Measurements from ENCODE around the gene LMTK3. TPM values are rescaled to one million over a fixed set of nuclear protein-coding genes. Genes with fewer than 3 reads are reported as not detected.
"Not testable (repeated sequence)": the region's sequence is repeated elsewhere in the genome, so short reads cannot be mapped to it uniquely, and the experiment has no call there.

Gene LMTK3
- total RNA-seq, 1 donor from 2014 or later: 0.43 TPM

GRCh38 chr19:48539503-48540096 lies 28.0 kb upstream of the LMTK3 start:
- DNase-seq (ENCODE audit: low spot score) (no peak), ATAC-seq (no peak)

GRCh38 chr19:48538057-48538456 lies 26.4 kb upstream of the LMTK3 start:
- not testable (repeated sequence) for ATAC-seq; DNase-seq (ENCODE audit: low spot score)

DNA sequence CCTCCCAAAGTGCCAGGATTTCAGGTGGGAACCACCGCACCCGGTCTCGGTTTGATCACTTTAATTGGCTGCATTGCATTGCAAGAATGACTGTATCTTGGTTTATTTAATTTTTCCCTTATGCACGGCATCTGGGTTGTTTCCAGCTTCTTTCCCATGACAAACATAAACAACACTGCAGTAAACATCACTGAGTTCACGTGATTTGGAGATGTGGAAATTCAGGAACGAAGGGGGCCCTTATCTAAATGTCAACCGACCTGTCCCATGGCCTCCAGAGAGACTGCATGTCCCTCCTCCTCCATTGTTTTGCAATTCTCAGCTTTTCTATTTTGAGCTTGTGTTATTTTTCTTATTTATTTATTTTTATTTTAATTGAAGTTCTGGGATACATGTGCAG lies 25.9 kb upstream of the LMTK3 start:
- DNase-seq (ENCODE audit: low spot score) (no peak), ATAC-seq (no peak)

GRCh38 chr19:48533770-48534169 lies 22.1 kb upstream of the LMTK3 start:
- ATAC-seq (no peak), DNase-seq (ENCODE audit: low spot score) (no peak)

DNA sequence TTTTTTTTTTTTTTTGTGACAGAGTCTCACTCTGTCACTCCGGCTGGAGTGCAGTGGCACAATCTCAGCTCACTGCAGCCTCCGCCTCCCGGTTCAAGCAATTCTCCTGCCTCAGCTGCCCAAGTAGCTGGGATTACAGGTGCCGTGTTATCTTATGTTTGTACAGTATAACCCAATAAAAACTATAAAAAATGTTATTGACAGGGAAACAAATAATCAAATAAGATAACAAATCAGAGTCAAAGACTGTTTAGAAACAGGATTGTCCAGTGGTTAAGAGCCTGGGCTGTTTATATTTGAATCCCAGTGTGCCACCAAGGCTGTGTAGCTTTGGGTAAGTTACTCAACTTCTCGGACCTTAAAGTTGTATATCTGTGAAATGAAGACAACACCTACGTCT lies 19.1 kb upstream of the LMTK3 start:
- ATAC-seq: no peak

DNA sequence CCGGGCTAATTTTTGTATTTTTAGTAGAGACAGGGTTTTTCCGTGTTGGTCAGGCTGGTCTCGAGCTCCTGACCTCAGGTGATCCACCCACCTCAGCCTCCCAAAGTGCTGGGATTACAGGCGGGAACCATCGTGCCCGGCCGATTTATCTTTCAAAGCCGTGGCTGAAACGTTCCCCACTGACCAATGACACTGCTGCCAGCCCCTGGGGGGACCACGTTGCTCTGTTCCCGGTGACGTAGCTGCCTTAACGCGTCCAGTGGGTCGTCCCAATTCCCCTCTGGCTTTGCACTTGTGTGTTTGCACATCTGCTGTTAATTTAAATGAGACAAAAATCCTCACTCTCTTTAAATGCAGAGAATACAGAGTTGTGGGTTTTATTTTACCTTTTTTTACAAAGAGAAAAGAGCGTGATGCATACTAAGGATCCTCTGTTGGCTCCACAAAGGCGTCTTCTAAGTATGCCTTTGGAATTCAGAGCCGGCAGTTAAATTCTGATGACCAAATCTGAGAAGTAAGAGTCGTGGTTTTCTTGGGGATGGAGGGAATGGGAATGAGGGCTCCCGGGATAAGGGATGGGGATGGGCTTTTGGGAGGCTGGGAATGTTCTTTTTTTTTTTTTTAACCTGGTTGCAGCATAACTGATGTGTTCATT lies 18.6 kb upstream of the LMTK3 start:
- DNase-seq (ENCODE audit: low spot score) (no peak), ATAC-seq (no peak)

More for the DNA sequence above, 19.1 kb upstream of the LMTK3 start:
- DNase-seq (ENCODE audit: low spot score): no peak

- no peak for ATAC-seq
- DNase-seq (ENCODE audit: low spot score): no peak
Measured at GRCh38 chr19:48529156-48529555, 17.5 kb upstream of the LMTK3 start.

GRCh38 chr19:48524732-48525131 lies 13.1 kb upstream of the LMTK3 start:
- ATAC-seq (no peak), DNase-seq (ENCODE audit: low spot score) (no peak)

GRCh38 chr19:48524221-48524620 lies 12.6 kb upstream of the LMTK3 start:
- DNase-seq (ENCODE audit: low spot score): no peak
- no peak for ATAC-seq

DNA sequence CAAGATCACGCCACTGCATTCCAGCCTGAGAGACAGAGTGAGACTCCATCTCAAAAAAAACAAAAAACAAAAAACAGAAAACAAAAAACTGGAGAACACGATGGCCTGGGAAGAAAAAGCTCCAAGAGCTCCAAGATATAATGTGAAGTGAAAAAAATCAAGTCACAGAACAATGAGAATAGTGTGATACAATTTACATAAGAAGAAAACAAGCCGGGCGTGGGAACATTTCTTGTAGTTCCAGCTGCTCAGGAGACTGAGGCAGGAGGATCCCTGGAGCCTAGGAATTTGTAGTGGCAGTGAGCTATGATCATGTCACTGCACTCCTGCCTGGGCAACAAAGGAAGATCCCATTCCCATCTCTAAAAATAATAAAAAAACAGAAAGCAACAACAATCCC lies 8.5 kb upstream of the LMTK3 start:
- ATAC-seq: no peak

GRCh38 chr19:48519426-48519825 lies 7.8 kb upstream of the LMTK3 start:
- ATAC-seq; DNase-seq (ENCODE audit: low spot score): not testable (repeated sequence)

More for the DNA sequence above, 8.5 kb upstream of the LMTK3 start:
- no peak for DNase-seq (ENCODE audit: low spot score)

- no peak for ATAC-seq
- no peak for DNase-seq (ENCODE audit: low spot score)
Measured at GRCh38 chr19:48518207-48518606, 6.6 kb upstream of the LMTK3 start.

- ATAC-seq: no peak
- no peak for DNase-seq (ENCODE audit: low spot score)
Measured at GRCh38 chr19:48516536-48516935, 4.9 kb upstream of the LMTK3 start.

DNA sequence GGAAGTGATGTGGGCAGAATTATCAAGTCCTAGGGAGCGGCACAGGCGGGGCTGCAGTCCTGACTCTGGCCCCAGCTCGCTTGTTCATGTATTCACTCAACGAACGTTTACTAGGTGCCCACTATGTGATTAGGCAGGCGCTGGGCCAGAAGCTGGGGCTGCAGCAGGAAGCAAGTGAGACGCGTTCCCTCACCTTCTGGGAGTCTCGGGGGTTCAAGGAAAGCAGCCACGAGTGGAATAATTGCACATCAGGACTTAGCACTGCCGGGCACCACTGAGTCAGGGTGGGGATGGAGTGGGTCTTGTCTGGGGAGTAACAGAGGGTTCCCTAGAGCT lies 2.5 kb upstream of the LMTK3 start:
- no peak for DNase-seq (ENCODE audit: low spot score)
- ATAC-seq: no peak

DNA sequence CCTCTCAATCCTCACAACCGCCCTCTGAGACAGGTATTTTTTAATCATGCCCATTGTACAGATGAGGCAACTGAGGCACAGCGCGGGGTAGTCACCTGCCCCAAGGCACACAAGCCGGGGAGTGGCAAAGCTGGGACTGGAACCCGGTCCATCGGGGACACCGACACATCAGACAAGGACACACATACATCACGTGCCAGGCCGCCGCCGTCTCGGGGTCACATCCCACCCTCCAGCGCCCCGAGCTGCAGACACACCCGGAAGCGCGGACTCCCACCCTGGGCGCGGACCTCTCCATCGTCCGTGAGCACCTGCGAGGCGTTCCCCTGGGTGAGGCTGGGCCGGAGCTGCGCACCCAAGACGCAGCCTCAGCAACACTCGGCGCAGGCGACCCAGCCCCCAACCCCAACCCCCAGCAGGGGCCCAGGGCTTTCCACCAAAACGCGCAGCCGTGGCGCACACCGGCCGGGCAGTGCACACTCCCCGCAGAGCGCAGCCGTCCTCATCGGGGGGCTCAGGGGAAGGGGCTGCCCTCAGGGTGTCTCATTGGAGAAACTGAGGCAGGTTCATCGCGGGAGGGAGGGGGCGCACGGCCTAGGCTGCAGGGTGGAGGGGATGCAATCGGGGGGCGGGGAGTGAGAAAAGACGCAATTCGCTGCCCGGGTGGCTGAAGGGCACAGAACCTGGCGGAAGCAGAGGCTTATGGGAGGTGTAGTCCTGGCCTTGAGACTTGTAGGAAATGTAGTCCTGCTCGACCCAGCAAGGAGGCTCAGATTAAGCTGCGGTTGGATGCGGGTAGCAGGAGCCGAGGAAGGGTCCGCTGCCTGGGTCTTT lies 1.9 kb upstream of the LMTK3 start:
- DNase-seq (ENCODE audit: low spot score) (no peak), ATAC-seq (peak; percentile 86)

DNA sequence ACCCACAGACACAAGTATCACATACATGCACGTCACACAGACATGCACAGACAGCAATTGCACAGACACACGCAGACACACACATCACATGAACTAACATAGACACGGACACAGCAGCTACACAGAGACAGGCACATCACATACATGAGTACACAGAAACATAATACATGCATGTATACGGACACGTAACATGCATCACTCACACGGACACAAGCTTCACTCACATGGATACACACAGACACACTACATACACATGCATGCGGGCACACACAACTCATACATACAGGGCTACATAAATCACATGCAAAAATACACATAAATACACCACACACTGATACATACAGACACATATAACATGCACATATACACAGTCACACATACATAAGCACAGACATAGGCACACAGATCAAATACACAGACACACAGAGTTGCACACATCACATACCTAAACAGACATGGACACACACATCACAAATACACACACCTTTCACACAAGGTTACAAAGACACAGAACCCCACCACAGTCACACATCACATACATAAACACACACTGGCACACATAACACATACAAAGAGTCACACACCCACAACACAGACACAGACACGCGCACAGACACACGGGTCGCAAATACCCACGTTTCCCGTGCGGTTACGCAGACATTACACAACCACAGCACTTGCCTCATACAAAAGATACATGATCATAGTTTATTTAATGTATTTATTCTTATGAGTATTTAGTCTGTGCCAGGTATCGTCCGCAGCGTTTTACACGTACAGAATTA lies 1.1 kb upstream of the LMTK3 start:
- ATAC-seq (no peak), DNase-seq (ENCODE audit: low spot score) (no peak)

GRCh38 chr19:48511321-48511731 lies 309 bp downstream of the LMTK3 start:
- DNase-seq (ENCODE audit: low spot score): no peak
- ATAC-seq: no peak

- DNase-seq (ENCODE audit: low spot score) (peak; percentile 64), ATAC-seq (peak; percentile 84)
Measured at GRCh38 chr19:48510421-48511268, 990 bp downstream of the LMTK3 start.

DNA sequence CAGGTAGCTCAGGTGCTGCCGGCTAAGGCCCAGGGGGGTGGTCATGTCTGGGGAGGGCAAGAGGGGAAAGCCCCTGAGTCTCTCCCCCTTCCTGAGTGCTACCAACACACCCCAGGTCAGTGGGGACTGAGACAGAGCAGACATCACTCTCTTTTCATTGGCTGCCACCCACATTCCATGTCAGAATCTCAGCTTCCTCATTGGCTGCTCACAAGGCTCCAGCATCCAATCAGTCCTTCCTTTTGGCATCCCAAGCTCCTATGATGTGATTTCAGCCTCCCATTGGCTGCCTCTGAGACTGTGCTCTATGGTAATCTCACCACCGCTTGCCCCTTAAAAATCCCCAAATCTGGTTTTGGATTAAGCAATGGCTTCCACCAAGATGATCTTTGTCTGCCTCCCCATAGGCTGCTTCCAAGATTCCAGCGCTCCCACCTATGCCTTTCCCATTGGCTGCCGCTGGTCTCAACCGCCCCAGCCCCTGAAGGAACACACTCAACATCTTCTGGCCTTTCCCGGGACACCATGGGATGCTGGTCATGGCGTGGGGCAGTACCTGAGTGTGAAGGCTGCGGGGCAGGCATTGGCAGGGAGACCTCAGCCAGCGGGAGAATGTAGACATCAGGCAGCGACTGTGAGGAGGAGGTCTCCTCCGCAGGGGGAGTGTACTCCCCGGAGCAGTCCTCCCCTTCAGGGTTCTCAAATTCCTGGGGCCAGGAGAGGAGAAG lies 2.0 kb downstream of the LMTK3 start:
- DNase-seq (ENCODE audit: low spot score): no peak
- no peak for ATAC-seq

Data from left lobe of liver (tissue), 2 donors.